SH-SY5Y (cell line): Measurements from ENCODE around the gene ENO3.

Experiments
- GATA2 ChIP-seq: IDR thresholded peaks from 2 replicates; pipeline ENCODE4 v1.6.1; 2011; ENCODE audit warnings: mild to moderate bottlenecking, low read depth, low read length
- GATA3 ChIP-seq: IDR thresholded peaks from 2 replicates; pipeline ENCODE4 v1.6.1; 2011; ENCODE audit warnings: low read depth, mild to moderate bottlenecking, low read length, moderate library complexity

DNA sequence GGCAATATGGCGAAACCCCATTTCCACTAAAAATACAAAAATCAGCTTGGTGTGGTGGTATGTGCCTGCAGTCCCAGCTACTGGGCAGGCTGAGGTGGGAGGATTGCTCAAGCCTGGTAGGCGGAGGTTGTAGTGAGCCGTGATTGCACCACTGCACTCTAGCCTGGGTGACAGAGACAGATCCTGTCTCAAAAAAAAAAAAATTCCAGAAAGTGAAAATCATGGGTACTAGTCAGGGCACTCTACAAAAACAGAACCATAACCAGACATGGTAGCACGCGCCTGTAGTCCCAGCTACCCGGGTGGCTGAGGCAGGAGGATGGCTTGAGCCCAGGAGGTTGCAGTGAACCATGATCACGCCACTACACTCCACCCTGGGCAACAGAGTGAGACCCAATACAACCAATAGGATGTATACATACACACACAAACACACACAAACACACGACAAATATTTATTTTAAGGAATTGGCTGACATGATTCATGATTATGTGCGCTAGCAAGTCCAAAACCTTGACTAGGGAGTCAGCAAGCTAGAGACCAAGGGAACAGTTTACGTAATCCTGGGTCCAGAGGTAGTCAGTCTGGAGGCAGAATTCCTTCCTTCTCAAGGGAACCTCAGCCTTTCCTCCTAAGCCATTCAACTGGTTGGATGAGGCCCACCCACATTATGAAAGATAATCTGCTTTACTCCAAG, 30.4 kb upstream of the ENO3 start:
- TF ChIP-seq GATA2 (no peak), GATA3 (no peak)
